ENCODE measurements around the gene KRT8.
"Not testable (repeated sequence)": the region's sequence is repeated elsewhere in the genome, so short reads cannot be mapped to it uniquely, and the experiment has no call there.

KRT8 gene

GRCh38 chr12:52874573-52875435, 30.1 kb downstream of the KRT8 start:
- no peak for DNase-seq (ENCODE audit: low read depth in 1 of 2, low spot score in 1 of 2)

DNA sequence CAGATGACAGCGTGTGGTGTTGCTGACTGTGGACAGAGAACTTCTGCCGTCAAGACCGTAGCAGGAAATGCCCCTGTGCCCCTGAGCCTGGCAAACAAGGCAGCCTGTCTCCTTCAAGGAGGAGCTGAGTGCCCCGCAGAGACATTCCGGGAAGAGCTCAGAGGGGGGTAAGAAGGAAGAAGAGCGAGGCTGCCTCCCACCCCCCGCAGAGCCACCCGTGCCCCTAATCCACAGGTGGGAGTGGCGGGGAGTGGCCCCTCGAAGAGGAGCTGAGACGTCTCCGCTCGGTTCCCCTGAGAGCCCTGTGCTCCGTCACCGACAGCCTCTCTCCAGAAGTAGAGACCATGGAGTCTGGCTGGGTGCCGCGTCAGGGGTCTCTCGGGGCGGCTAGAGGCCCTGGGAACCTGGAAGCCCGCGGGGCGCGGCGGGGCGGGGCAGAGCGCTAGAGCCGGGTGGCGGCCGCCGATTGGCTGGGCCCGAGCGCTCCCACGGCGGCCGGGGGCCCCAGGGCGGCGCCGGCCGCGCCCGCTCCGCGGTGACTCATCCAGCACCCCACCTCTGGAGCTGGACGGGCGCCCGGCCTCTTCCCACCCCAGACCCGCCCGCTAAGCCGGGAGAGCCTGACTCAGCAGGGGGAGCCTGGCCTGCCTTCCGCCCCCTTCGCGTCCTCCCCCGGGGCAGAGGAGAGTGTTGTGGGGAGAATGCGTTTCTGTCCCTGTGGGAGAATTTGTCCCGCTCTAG, 30.9 kb downstream of the KRT8 start:
- DNase-seq (ENCODE audit: low read depth in 1 of 2, low spot score in 1 of 2): peak; percentile 25 to 42

- DNase-seq (ENCODE audit: low read depth in 1 of 2, low spot score in 1 of 2): no peak
Measured at GRCh38 chr12:52873513-52873831, 31.4 kb downstream of the KRT8 start.

DNA sequence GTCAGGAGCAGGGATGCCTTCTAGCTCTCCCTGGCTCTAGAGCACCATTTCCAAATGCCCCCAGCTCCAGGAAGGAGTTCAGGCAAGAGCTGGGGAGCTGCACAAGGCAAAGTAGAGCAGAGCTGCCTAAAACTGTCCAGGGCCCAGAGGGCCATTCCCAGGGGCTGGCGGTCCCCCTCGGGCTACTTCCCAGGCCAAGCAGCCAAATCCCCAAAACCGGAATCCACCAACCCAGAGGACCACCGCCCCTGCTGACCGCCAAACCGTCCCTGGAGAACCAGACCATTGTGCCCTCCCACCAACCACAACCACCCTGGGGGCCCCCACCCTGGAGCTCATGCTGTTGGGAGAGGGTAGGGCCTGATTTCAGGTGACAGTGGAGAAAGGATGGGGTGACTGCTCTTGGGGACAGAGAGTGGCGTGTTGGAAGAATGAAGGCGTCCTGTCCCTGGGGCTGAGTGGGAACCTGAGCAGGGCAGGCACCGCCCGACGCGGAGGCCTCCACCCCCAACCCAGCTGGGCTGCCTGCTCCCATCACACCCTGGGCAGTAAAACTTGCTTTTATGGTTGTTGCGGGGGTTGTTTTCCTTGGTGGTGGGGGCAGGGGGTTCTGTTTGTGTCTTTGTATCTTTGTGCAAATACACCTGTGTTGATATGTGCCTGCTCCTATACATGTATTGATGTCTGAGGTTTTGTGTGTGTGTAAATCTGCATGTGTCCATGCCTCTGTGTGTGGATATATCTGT, 32.1 kb downstream of the KRT8 start:
- no peak for DNase-seq (ENCODE audit: low read depth in 1 of 2, low spot score in 1 of 2)

DNA sequence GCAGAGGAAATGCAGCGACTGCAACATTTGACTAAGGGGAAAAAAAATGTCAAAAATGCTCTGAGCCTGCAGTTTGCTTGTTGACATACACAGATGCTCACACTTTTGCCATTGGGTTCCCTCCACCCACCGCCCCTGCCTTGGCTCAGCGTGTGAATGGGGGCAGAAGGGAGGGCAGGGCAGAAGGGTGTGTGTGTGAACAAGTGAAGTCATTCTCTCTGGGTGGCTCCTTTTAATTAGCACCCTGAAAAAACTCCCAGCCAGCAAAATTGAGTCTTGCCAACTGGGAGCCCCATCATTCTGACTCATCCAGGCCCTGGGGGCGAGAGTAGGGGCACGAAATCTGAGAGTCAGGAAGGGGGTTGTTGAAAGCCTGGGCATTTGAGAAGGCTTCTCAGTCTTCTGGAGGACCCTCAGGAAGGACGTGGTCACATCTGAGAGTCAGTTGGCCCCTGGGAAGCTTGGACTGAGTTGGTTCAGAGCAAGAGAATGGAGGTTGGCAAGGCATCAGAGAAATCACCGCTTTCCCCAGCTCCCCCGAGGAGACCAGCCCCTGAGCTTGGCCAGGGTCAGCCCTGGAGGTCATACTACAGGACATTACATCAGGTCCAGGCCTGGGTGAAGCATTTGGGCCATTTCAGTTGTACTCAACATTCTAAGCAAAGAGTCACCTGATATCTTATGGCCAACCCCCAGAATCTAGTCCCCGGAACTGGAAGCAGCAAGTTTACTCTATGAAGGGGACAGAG, 33.4 kb downstream of the KRT8 start:
- DNase-seq (ENCODE audit: low read depth in 1 of 2, low spot score in 1 of 2): no peak

DNA sequence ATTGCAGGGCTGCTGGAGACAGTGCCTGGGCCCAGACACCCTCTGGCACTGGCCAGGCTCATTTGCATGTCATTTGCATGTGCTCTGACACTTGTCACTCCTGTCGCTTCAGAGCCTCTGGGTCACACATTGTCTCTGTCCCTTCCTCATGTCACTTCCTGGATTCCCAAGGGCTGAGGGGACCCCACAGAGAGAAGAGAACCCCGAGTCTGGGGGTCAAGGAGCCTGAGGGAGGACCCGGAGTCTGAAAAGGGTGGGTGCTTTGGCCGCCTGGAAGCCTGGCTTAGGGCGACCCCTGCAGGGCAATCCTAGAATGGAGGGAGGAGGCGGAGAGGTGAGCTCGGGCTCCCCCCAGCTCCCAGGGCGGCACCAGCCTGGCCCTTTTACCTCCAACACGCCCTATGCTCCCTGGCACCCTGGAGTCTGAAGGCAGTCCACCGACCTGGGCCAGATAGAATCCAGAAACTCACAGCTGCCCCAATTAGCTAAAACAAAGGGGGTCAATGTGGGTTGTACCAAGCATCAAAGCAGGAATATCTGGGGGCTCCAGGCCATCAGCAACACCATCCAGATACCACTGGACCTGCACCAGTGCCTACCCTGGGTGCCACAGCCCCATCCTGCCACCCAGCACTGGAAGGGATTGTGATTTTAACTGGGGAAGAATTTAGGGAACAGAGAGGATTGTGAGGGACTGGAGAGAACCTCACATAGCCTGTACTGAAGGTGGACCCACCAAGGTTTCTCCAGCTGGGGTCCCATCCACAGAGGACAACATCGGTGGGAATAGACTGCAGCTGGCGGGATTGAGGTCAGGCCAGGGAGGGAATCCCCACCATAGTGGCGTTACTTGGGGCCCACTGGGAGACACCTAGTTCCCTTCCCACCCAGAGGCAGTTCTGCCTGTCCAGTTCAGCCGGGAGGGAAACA, 34.2 kb downstream of the KRT8 start:
- peak; percentile 57 to 71 for DNase-seq (ENCODE audit: low read depth in 1 of 2, low spot score in 1 of 2)

DNA sequence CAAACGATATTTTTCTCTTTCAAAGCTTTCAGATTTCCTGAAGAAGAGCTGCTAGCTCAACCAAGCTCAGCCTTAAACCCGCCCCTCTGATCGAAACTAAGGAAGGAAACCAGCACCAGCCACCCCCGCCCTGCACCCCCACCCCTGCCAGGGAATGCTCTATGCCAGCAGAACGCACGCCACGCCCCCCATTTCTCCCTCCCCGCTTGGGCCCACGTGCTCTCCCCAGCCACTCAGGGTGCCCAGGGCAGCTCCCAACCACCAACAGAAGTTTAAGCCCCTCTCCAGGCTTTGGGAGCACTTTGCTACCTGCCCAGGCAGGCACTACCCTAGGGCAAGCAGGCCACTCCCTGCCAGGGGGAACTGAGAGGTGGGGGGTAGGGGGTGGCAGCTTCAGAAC, 37.2 kb downstream of the KRT8 start:
- no peak for DNase-seq (ENCODE audit: low read depth in 1 of 2, low spot score in 1 of 2)

GRCh38 chr12:52867152-52867551, 37.7 kb downstream of the KRT8 start:
- DNase-seq (ENCODE audit: low read depth in 1 of 2, low spot score in 1 of 2): no peak

GRCh38 chr12:52865090-52865944, 39.6 kb downstream of the KRT8 start:
- DNase-seq (ENCODE audit: low read depth in 1 of 2, low spot score in 1 of 2): no peak

DNA sequence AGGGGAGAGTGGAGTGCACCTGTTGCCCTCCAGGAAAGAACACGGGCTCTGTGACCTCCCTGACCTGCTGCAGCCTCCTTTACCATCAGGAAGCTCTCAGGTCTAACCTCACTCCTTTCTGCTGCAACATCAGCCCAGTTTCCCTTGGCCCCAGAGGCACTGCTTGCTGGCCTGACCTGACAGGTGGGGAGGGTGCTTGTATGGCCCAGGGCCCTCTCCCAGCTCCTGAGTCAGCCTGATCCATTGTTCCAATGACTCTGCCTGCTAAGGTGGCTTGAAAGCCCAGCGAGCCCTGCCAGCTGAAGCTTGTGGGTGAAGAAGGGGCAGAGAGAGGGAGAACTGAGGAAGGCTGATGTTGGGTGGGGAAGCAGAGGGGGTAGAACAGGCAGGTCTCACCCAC, 42.9 kb downstream of the KRT8 start:
- no peak for DNase-seq (ENCODE audit: low read depth in 1 of 2, low spot score in 1 of 2)

DNA sequence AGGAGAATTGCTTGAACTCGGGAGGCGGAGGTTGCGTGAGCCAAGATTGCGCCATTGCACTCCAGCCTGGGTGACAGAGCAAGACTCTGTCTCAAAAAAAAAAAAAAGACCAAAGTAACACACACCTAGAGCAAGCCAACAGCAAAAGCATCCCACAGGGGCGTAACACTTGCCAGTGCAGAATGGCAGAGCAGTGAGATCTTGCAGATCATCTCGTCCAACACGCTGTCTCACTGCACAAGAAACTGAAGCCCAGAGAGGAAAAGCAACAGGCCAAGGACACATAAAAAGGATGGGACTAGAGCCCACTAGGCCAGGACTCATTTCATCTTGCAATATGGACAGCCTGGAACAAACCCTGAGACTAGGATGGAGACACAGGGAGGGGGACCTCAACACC, 43.4 kb downstream of the KRT8 start:
- no peak for DNase-seq (ENCODE audit: low read depth in 1 of 2, low spot score in 1 of 2)

- DNase-seq (ENCODE audit: low read depth in 1 of 2, low spot score in 1 of 2): no peak
Measured at GRCh38 chr12:52860102-52860823, 44.6 kb downstream of the KRT8 start.

- no peak for DNase-seq (ENCODE audit: low read depth in 1 of 2, low spot score in 1 of 2)
Measured at GRCh38 chr12:52857500-52857899, 47.4 kb downstream of the KRT8 start.

GRCh38 chr12:52856787-52857186, 48.1 kb downstream of the KRT8 start:
- DNase-seq (ENCODE audit: low read depth in 1 of 2, low spot score in 1 of 2): no peak

DNA sequence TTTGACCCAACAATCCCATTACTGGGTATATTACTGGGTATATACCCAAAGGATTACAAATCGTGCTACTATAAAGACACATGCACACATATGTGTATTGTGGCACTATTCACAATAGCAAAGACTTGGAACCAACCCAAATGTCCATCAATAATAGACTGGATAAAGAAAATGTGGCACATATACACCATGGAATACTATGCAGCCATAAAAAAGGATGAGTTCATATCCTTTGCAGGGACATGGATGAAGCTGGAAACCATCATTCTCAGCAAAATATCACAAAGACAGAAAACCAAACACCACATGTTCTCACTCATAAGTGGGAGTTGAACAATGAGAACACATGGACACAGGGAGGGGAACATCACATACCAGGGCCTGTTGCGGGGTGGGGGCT, 48.8 kb downstream of the KRT8 start:
- DNase-seq (ENCODE audit: low read depth in 1 of 2, low spot score in 1 of 2): not testable (repeated sequence)

DNA sequence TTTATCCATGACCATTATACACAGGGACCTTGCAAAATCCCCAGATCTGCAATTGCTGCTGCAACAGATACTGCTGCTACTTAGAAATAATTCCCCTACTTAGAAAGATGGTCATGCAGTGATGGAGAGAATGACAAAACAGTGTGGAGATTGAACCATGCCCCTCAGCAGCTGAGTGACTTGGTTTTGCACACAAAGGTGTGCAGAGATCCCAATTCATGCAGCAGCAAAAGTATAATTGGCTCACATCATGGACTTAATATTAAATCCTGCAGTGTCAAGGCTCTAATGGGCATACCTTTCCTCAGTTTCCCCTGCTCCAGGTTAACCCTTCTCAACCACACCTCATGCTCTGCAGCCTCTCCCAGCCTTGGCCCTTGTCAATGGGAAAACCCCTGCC, 53.1 kb downstream of the KRT8 start:
- DNase-seq (ENCODE audit: low read depth in 1 of 2, low spot score in 1 of 2): no peak

DNA sequence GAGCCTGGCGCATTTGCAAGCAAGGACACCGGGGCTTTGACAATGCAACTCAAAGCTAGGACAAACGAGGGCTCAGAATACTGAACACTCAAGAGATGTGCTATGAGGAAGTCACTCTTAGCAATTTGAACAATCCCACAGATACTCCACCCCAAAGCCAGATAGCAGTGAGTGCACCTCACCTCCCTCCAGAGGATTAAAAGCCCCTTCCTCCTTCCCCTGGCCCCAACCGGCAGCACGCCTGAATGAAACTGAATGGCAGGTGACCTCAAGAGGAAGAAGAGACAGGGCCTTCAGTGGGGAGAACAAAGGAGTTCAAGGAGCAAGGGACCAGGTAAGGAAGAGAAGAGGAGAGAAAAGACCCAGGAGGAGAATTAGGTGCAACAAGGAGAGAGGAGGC, 54.2 kb downstream of the KRT8 start:
- no peak for DNase-seq (ENCODE audit: low read depth in 1 of 2, low spot score in 1 of 2)

DNA sequence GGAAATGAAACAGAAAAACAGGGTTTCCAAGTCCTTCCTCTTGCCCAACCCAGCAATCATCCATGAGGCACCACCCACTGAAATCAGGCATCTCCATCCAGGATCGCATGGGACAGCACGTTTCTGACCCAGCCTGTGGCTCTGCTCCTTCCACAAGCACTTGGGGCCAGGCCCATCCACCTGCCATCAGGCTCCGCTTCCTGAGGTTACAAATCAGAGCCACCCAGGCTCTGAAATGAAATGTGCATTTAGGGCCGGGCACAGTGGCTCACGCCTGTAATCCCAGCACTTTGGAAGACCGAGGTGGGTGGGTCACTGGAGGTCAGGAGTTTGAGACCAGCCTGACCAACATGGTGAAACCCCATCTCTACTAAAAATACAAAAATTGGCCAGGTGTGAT, 55.4 kb downstream of the KRT8 start:
- DNase-seq (ENCODE audit: low read depth in 1 of 2, low spot score in 1 of 2): no peak
